PC-3 (cell line): ENCODE measurements around the gene KCNK18. TPM values are rescaled to one million over a fixed set of nuclear protein-coding genes. Genes with fewer than 3 reads are reported as not detected.
"Not testable (repeated sequence)": the region's sequence is repeated elsewhere in the genome, so short reads cannot be mapped to it uniquely, and the experiment has no call there.

Experiments
- ATAC-seq: fragments of 200-7000 bp; cut with Tn5 transposase; 2 replicates; pipeline ENCODE4 v1.9.1; 2020; ENCODE audit warnings: mild to moderate bottlenecking, moderate library complexity
- BruUV-seq: library from RNA; stranded (reverse); fragments of 400-500 nt; replicated peaks from 2 replicates; lab custom pipeline; 2021; lab: Mats Ljungman, UMichigan
- CTCF ChIA-PET: fragments of 300-600 bp; sonication (Branson Sonifier 250); formaldehyde crosslinking; loops from one replicate; lab custom pipeline; 2022; ENCODE audit warnings: antibody characterized with exemption; lab: Charles Lee
- POLR2A ChIA-PET: fragments of 300-600 bp; sonication (Branson Sonifier 250); formaldehyde crosslinking; loops from one replicate; lab custom pipeline; 2022; ENCODE audit warnings: antibody characterized with exemption; ENCODE audit not compliant: unreplicated experiment; lab: Charles Lee
- DNase-seq: peaks from one replicate; pipeline ENCODE4 v3.0.0-alpha.2; 2015
- H2AFZ ChIP-seq: fragments of 300-600 bp; sonication (generic); 2 replicates; pipeline ENCODE4 v1.6.0; 2016; ENCODE audit warnings: antibody characterized with exemption, low read length
- H3F3A ChIP-seq: fragments of 300-600 bp; sonication (generic); one replicate; pipeline ENCODE4 v1.6.0; 2017; ENCODE audit warnings: antibody characterized with exemption, low read length, control low read depth, mild to moderate bottlenecking; ENCODE audit not compliant: unreplicated experiment
- H3K27ac ChIP-seq: fragments of 300-600 bp; sonication (generic); 2 replicates; pipeline ENCODE4 v1.5.1; 2016; ENCODE audit warnings: mild to moderate bottlenecking, low read length
- H3K27me3 ChIP-seq: fragments of 300-600 bp; sonication (generic); 2 replicates; pipeline ENCODE4 v1.6.1; 2016; ENCODE audit warnings: low read length, mixed read lengths
- H3K36me3 ChIP-seq: fragments of 300-600 bp; sonication (generic); 2 replicates; pipeline ENCODE4 v1.6.1; 2016; ENCODE audit warnings: low read depth, mixed run types, low read length, mixed read lengths
- H3K4me1 ChIP-seq: fragments of 300-600 bp; sonication (generic); 2 replicates; pipeline ENCODE4 v1.5.1; 2016; ENCODE audit warnings: low read length; ENCODE audit not compliant: insufficient read depth
- H3K4me2 ChIP-seq: fragments of 300-600 bp; sonication (generic); 2 replicates; pipeline ENCODE4 v1.6.0; 2016; ENCODE audit warnings: low read length
- H3K4me3 ChIP-seq: fragments of 300-600 bp; sonication (generic); 2 replicates; pipeline ENCODE4 v1.5.1; 2016; ENCODE audit warnings: mild to moderate bottlenecking, low read length, mixed read lengths
- H3K79me2 ChIP-seq: fragments of 300-600 bp; sonication (generic); 2 replicates; pipeline ENCODE4 v1.6.1; 2017; ENCODE audit warnings: low read length, mixed read lengths
- H3K9ac ChIP-seq: fragments of 300-600 bp; sonication (generic); 2 replicates; pipeline ENCODE4 v1.6.0; 2016; ENCODE audit warnings: mild to moderate bottlenecking, low read length
- H3K9me2 ChIP-seq: fragments of 300-600 bp; sonication (generic); replicated peaks from 2 replicates; pipeline ENCODE4 v1.6.1; 2016; ENCODE audit warnings: mixed run types, low read length, mixed read lengths
- H3K9me3 ChIP-seq: fragments of 300-600 bp; sonication (generic); 2 replicates; pipeline ENCODE4 v1.6.1; 2016; ENCODE audit warnings: low read length, mixed read lengths
- H4K20me1 ChIP-seq: fragments of 300-600 bp; sonication (generic); 2 replicates; pipeline ENCODE4 v1.6.1; 2016; ENCODE audit warnings: low read length, mixed read lengths
- EZH2 ChIP-seq: fragments of 300-600 bp; sonication (generic); IDR thresholded peaks from one replicate; pipeline ENCODE4 v1.6.1; 2017; ENCODE audit warnings: antibody characterized with exemption, mild to moderate bottlenecking, low read length; ENCODE audit not compliant: unreplicated experiment
- EZH2phosphoT487 ChIP-seq: fragments of 300-600 bp; sonication (generic); IDR thresholded peaks from 2 replicates; pipeline ENCODE4 v1.6.1; 2018; ENCODE audit warnings: mild to moderate bottlenecking, antibody characterized with exemption, low read length, borderline replicate concordance
- intact Hi-C: fragments of 100-400 bp; cut with micrococcal nuclease; formaldehyde crosslinking; loops from 2 replicates; pipeline ENCODE4 v1.9.0; 2023
- total RNA-seq: library from RNA; depleted of rRNA; stranded (reverse); fragments of >200 nt; gene quantifications from 2 replicates; pipeline ENCODE4 v1.2.3, GENCODE V29; 2014
- TF ChIP-seq, protein P1 (sequence below): fragments of 300-600 bp; sonication (generic); conservative IDR thresholded peaks from 2 replicates; pipeline ENCODE4 v1.5.1; 2017; ENCODE audit warnings: antibody characterized with exemption, low read depth, mild to moderate bottlenecking, low read length

KCNK18 gene
- total RNA-seq, 1 experiment from 2014 or later = not detected

DNA sequence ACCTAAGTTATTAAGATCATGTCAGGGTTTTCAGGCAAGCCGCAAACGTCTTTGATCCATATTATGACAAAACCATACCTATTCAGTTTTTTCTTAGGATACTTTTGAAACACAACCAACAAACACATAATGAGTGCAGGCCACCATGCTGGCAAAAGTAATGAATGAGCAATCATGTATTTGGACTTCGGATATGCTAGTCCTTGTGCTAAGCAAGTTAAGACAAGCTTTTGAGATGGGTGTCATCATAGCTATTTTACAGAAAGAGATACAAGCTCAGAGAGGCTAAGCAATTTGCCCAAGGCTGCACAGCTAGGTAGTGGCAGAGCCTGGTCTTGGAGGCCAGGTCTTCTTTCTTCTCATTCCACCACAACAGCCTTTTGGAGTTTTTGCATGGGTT lies 12.5 kb upstream of the KCNK18 start:
- no peak overlapping the region for H3K9ac ChIP-seq
- H2AFZ ChIP-seq = no peak overlapping the region
- no TSS peak for BruUV-seq
- DNase-seq (no peak), ATAC-seq (no peak)
- H3K9me2 ChIP-seq = no peaks in the 10 kb centered on the region
- intact Hi-C loops = no loop called here
- no peaks in the 10 kb centered on the region for H3K36me3 ChIP-seq
- POLR2A ChIA-PET = no interaction called here
- H3K4me2 ChIP-seq = no peak overlapping the region
- no peak for TF ChIP-seq EZH2phosphoT487
- no peak for TF ChIP-seq EZH2
- TF ChIP-seq, protein P1, sequence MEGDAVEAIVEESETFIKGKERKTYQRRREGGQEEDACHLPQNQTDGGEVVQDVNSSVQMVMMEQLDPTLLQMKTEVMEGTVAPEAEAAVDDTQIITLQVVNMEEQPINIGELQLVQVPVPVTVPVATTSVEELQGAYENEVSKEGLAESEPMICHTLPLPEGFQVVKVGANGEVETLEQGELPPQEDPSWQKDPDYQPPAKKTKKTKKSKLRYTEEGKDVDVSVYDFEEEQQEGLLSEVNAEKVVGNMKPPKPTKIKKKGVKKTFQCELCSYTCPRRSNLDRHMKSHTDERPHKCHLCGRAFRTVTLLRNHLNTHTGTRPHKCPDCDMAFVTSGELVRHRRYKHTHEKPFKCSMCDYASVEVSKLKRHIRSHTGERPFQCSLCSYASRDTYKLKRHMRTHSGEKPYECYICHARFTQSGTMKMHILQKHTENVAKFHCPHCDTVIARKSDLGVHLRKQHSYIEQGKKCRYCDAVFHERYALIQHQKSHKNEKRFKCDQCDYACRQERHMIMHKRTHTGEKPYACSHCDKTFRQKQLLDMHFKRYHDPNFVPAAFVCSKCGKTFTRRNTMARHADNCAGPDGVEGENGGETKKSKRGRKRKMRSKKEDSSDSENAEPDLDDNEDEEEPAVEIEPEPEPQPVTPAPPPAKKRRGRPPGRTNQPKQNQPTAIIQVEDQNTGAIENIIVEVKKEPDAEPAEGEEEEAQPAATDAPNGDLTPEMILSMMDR = no peak
- no peaks in the 10 kb centered on the region for H3K79me2 ChIP-seq
- H3K4me1 ChIP-seq = peaks cover 15% of the 10 kb centered on the region
- CTCF ChIA-PET = no interaction called here
- no peaks in the 10 kb centered on the region for H4K20me1 ChIP-seq
- no peaks in the 10 kb centered on the region for H3F3A ChIP-seq
- H3K27ac ChIP-seq = no peak overlapping the region
- no peaks in the 10 kb centered on the region; the same call in 1 of the 2 replicates for H3K27me3 ChIP-seq
- H3K4me3 ChIP-seq = no peak overlapping the region
- no peaks in the 10 kb centered on the region for H3K9me3 ChIP-seq

DNA sequence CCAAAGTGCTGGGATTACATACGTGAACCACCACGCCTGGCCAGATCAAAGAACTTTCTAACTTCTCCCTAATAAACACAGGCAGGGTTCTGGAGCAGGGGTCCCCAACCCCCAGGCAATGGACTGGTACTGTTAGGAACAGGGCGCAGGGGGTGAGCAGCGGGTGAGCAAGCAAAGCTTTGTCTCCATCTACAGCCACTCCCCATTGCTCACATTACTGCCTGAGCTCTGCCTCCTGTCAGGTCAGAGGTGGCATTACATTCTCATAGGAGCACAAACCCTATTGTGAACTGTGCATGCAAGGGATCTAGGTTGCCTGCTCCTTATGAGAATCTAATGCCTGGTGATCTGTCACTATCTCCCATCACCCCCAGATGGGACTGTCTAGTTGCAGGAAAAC lies 11.5 kb upstream of the KCNK18 start:
- POLR2A ChIA-PET, H3K27ac ChIP-seq, H3K9me2 ChIP-seq, H3K79me2 ChIP-seq, H2AFZ ChIP-seq, intact Hi-C loops, H4K20me1 ChIP-seq, H3K9me3 ChIP-seq, H3K9ac ChIP-seq, H3K4me3 ChIP-seq, ATAC-seq, H3F3A ChIP-seq, H3K27me3 ChIP-seq, H3K36me3 ChIP-seq, CTCF ChIA-PET, BruUV-seq, H3K4me2 ChIP-seq: not testable (repeated sequence)
- peaks cover 15% of the 10 kb centered on the region for H3K4me1 ChIP-seq
- DNase-seq = peak; percentile 15

DNA sequence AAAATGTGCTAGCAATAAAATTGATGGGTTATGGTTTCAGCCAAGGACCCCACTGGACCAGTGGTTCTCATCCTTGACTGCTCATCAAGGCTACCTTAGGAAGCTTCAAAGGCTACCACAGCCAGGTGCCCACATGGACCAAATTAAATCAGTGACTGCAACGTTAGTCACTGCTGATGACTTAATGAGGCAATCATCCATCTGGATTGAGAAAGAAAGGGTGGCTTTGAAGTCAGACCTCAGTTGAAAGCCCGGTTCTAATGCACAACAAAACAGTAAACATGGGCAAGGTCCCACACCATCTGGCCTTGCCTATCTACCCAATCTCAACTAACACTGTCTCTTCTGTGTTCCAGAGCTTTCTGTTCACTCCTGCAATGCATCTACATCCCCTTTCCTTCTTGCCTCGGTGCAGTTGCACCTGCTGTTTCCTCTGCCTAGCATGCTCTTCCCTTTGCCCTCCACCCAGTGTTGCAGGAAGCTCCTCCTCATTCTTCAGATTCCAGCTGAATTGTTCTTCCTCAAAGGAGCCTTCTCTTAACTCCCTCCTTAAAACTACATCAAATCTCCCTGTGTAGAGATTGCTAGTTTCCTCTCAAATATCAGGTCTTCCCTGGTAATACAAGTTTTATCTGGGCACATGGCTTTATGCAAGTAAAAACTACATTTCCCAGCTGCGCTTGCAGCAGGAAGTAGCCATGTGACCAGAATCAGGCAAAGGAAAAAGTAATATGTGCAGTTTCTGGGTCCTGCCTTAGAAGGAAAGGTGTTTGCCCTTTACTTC lies 10.3 kb upstream of the KCNK18 start:
- H4K20me1 ChIP-seq = no peaks in the 10 kb centered on the region
- H3K27me3 ChIP-seq = no peaks in the 10 kb centered on the region
- no peaks in the 10 kb centered on the region for H3K9me2 ChIP-seq
- peak overlapping the region; percentile 52; the same call in 1 of the 2 replicates for H2AFZ ChIP-seq
- peaks cover 15% of the 10 kb centered on the region for H3K4me1 ChIP-seq
- intact Hi-C loops = no loop called here
- CTCF ChIA-PET = interaction anchor here (0.7 kb wide), 1 partner anchor 486 kb away, joined by 3 read pairs; no protein-coding TSS in a partner anchor
- no peak overlapping the region for H3K4me3 ChIP-seq
- DNase-seq = peak; percentile 77
- peak overlapping the region; percentile 29 for H3K4me2 ChIP-seq
- peak; percentile 59 for ATAC-seq
- H3K79me2 ChIP-seq = no peaks in the 10 kb centered on the region
- H3K9ac ChIP-seq = no peak overlapping the region
- H3K27ac ChIP-seq = peak overlapping the region; percentile 15; the same call in 1 of the 2 replicates
- no peaks in the 10 kb centered on the region for H3K9me3 ChIP-seq
- BruUV-seq = no TSS peak
- no peaks in the 10 kb centered on the region for H3F3A ChIP-seq
- TF ChIP-seq EZH2 (no peak), EZH2phosphoT487 (no peak)
- TF ChIP-seq, protein P1 = no peak
- H3K36me3 ChIP-seq = no peaks in the 10 kb centered on the region
- POLR2A ChIA-PET = no interaction called here
